GM21367 (cell line): ENCODE results near the gene SVBP.
"Not testable (repeated sequence)": the region's sequence is repeated elsewhere in the genome, so short reads cannot be mapped to it uniquely, and the experiment has no call there.

Source experiments
- ATAC-seq: cut with Tn5 transposase; IDR thresholded peaks from one replicate; pipeline ENCODE4 v1.9.1; 2021; ENCODE audit not compliant: unreplicated experiment

Gene SVBP

DNA sequence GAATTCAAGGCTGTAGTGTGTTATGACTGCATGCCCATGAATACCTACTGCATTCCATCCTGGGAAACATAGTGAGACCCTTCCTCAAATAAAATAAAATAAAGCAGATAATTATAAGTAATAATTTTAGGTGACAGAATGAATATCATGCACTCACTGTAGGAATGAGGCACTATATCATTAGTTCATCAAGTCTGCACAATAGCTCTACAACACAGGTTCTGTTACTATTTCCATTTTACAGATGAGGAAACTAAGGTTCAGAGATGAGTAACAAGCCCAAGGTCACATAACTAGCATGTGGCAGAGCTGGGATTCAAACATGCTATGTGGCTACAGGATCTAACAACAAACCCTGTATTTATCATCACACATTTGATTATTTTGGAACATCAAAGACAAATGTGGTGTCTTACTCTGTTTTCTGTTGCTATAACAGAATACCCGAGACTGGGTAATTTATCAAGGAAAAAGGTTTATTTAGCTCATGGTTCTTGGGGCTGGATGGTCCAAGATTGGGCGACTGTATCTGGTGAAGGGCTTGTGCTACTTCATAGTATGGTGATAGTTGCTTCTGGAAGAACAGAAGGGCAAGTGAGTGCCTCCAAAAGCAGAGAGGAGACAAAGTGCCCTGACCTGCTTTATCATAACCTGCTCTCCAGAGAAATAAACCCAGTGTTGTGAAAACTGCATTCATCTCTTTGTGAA lies 24.4 kb upstream of the SVBP start:
- no peak for ATAC-seq

DNA sequence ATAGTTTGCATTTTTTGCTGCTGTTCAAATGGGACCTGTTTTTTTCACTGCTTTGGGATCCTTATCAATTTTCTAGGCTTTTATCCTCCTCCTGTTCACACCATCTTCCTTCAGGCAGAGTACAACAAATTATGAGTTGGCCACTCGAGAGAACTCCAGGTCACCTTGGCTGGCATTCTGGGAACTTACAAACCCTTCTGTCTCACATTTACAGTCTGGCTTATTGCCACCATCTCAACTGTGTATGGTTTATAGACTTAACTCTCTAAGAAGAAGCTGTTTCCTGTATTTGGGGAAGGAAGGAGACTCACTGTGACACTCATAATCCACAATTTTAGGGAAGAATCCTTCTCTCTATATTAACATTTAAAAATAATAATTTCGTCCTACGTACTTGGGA lies 23.8 kb upstream of the SVBP start:
- ATAC-seq = no peak

DNA sequence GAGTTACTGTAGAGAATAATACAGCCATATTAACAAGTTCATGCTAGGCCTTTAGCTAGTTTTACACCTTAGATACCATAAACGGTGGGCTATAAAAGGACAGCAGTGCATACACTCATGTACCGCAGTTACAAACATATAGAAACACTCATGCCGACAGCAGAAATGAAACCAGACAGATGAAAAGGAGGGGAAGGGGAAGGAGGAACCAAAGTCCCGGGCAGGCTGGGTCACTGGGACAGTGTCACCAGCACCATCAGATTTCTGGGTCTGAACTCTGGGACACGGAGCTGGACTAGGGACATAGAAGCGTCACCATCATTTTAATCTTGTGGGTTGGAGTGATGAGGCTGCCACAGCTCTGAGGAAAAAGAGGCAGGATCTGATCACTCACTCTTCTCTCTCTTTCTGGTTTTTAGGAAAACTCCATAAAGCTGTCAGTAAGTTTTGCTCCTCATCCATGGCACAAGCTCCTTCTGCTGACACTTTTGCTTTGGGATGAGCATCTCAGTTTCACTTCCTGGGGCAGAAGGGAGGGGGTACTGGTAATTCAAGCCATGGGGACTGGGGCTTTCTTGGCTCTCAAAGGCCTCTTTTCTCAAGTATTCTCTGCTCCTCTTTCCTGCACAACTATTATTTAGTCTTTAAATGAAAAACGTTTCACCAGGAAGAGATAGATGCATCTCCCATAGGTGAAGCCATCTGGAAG lies 21.4 kb upstream of the SVBP start:
- no peak for ATAC-seq

DNA sequence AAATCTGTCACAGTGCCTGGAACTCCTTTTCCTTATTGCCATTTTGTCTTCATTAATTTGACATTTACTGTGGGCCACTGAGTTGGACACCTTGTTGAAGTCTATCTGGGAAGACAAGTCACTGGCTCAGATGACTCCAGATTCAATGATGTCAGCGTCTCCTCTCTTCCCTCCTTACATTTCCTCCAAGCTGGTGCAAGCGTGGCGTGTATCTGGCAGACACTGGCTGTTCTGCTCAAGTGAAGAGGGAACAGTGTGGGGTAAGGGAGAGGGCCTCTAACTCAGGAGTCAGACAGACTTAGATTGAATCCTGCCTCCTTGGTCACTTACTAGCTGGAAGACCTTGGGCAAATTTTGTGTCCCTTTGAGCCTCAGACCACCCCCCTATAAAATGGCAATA lies 20.5 kb upstream of the SVBP start:
- ATAC-seq = no peak

DNA sequence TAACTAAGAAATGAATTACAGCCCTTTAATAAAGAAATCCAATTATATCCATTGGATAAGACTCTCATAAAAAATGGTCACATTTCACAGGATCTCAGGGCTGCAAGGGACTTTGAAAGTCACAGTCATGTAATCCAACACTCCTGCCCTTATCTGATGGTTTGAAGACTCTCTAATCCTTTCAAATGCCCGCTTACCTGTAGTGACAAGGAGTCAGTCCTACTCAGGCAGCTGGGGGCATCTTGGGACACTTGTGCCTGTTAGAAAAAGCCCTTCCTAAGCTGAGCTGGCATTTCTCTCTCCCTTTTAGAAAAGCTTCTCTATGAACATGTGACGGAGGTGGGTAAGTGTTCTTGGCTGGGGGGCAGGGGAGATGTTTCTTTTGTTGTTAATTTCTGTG lies 18.2 kb upstream of the SVBP start:
- ATAC-seq = no peak

DNA sequence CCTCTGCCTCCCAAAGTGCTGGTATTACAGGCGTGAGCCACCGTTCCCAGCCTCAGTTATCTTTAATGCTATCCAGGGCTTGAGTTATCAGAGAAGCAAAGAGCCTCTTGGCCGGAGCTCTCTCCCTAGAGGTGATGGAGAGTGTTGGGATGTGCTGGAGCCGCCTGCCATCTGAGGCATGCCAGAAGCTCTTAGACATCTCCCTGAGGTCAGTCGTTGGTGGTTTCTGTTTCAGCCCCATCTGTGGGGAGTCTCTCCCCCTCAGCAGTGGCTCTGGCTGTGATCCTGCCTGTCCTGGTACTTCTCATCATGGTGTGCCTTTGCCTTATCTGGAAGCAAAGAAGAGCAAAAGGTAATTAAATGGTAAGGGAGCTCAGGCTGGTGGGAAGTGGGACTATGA lies 17.6 kb upstream of the SVBP start:
- no peak for ATAC-seq

DNA sequence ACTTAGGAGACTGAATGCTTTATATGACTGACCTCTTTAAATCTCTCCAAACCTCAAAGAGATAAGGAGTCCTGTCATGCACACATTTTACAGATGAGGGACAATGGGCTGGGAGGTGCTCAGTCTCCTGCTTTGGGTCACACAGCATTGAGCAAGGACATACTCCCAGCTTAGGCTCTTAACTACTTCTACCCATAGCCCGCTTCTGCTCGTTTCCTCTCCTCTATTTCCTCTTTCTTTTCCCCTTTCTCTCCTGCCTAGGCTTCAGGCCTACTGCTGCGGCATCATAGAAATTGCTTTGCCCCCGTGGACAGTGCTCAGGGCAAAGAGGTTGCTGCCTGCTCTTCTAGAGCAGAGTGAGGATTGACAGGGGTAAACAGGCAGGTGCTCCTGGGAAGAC lies 16.8 kb upstream of the SVBP start:
- ATAC-seq = no peak

DNA sequence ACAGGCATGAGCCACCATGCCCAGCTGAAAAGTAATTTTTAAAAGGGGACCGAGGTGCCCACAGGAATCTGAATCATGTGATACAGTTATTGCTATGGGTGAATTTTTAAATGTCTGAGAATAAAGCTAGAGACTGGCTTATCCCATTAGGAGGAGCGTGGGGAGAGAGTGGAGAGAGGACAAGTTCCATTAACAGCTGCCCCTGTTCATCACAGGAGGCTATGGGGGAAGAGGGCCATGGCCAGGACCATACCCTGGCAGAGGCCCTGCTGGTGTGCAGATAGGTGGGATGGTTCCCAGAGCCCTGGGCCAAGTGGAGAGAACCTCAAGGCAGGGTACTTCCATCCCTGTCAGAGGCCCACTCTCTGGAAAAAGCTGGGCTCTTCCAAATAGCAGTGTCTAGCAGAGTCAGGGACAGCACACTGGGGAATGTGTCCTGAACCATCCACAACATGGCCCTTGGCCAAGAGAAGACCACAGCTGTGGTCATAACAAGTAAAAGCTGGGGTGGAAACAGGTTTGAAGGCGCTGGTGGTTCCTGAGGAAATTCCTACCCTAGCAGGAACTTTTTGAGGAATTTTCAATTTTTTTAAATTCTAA lies 15.5 kb upstream of the SVBP start:
- ATAC-seq = no peak

DNA sequence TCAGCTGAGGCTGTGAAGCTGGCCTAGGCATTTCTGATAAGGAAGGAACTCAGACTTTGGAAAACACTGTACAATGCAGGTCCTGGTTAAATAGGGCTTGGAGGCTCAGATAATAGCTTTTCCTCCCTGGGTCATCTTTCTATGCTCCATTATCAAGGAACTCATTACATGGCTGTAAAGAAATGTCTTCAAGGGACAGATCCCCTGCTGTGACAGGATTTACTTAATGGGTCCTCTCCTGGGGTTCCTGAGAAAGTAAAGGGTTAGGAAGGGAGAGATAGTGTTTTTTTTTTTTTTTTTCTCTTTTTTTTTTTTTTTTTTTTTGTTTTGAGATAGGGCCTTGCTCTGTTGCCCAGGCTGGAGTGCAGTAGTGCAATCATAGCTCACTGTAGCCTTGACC lies 14.1 kb upstream of the SVBP start:
- no peak for ATAC-seq

DNA sequence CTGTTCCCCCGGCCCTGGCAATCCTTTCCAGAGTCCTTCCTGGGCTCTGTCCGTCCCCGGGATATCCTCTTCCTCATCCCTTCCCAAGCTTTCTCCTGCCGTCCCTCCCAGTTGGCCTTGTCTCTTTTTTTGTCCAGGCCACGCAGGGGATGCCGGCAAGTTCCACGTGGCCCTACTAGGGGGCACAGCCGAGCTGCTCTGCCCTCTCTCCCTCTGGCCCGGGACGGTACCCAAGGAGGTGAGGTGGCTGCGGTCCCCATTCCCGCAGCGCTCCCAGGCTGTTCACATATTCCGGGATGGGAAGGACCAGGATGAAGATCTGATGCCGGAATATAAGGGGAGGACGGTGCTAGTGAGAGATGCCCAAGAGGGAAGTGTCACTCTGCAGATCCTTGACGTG lies 13.4 kb upstream of the SVBP start:
- no peak for ATAC-seq

DNA sequence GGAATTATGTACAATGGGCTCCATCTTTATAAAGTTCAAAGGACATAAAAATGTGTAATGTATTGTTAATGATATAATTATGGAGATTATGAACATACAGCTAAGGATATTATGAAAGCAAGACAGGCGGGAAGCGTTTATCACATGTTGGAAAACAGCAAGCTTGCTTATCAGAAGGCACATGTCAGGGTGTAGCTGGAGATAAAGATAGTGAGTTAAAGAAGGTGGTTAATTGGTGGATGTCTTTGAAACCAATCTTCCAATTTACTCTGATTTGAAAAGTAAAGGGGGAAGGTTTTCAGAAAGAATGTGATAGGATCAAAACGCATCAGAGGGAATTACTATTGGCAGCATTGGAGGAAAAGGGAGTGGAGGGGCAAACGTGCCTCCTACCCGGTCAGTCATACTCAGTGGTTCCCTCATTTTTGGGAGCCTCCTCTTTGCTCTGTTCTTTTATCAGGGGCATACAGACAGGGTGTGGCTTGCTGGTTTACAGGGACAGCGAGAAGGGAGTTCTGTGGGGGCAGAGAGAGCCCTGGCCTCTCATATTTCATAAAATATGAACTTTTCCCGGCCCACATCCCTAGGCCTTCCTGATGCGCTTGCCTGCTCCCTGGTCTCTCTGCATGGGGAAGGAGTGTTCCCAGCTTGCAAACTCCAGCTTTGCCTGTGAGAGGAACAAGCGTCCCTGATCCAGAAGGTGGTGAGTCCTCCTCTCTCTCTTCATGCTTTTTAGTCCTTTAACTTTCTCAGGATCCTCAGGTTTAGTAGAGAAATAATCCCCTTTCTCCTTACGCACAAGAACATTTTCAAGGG lies 8.0 kb upstream of the SVBP start:
- ATAC-seq = no peak

DNA sequence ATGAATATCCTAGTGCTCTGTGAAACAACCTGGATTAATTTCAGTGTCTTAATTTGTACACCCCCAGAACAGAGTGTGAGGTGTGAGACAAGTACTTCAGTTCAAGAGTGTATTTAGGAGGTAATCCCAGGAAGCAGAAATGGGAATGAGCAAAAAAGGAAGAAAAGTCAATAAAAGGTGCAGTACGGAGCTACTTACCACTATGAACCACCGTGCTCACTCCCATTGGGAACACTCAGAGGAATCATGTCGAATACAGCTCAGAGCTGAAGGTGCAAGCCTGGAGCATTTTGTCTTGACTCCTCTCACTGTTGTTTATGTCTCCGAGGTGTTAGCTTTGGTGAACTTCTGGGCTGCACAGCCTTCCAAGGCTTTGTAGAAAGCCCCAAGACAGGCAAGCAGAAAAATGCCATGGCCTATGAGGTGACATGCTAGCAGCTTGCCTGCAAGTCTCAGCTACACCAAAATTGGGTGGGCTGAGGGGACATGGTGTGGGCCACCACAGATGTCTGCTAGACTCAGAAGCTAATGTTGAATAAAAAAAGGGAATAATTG lies 7.4 kb upstream of the SVBP start:
- ATAC-seq = no peak

DNA sequence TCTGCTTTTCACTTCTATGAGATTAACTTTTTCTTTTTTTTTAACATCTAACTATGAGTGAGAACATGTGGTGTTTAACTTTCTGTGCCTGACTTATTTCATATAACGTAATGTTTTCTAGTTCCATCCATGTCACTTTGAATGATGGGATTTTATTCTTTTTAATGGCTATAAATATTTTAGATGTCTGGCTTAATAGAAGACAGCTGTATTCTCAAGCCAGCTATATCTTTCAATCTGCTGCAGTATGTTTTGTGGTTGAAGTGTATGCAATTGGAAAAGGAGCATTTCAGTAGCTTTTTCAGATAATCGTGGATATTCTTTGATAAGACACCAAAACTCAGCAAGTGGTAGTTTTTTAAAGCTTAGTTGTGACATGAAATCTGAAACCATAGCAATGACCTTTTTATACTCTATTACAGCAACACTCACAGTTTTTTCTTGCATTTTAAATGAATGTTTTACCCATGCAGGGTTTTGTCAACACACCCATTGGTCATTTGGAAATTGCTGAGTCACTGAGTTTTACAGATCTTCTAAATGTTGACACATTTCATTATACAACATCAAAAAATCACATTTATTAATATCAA lies 5.7 kb upstream of the SVBP start:
- ATAC-seq = no peak

DNA sequence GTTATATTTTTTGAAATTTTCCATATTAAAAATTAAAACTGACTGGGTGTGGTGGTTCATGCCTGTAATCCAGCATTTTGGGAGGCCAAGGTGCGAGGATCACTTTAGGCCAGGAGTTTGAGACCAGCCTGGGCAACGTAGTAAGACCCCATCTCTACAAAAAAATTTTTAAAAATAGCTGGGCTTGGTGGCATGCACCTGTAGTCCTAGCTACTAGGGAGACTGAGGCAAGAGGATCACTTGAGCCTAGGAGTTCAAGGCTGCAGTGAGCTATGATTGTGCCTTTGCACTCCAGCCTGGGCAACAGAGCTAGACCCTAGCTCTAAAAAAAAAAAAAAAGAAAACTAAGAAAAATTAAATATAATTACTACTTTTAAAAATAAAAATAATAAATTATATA lies 4.5 kb upstream of the SVBP start:
- no peak for ATAC-seq

DNA sequence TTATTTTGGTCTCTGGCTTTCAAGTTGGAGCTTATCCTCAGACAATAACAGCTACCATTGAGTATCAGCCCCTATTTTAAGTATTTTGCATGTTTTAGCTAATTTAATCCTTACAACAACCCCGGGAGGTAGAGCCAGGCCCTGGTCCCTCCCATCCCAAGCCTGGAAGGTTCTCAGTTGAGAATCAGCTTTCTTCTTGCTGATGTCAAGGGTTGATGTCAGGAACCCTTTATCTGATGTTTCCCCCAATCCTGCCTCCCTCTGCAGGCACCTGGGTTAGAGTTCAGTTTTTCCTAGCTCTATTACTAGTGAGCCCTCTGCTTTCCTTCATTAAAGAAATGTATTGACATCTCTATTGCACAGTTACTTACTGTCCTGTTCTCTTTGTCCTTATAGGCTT lies 3.6 kb upstream of the SVBP start:
- ATAC-seq = no peak

DNA sequence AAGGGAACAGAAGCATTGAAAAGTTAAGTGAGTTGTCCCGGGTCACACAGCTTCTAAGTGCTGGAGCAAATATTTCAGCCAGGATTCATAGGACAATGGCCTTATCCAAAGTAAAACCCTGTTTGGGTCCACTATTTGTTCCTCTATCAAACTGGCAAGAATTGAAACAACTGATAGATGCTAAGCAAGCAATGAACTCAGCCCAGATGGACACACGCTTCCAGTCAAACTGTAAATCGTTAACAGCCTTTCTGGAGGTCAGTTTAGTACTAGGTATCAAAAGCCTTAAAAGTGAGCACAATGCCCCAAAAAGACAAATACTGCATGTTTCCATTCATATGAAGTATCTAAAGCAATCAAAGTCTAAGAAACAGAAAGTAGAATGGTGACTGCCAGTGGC lies 779 bp upstream of the SVBP start:
- ATAC-seq = no peak

DNA sequence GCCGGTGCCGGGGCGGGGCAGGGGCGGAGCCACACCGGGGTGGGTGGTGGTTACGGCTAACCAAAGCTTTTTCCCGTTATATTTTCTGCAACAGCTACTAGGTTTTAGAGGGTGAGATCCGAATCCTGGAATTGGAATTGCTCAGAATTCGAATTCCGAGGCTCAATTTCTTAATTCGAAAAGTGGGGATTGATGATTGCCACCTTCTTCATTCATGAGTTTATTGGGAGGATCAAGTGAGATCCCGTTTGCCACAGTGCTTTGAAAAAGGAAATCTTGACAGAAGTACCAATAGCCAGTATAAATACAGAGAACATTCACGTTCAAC lies 207 bp upstream of the SVBP start:
- no peak for ATAC-seq

DNA sequence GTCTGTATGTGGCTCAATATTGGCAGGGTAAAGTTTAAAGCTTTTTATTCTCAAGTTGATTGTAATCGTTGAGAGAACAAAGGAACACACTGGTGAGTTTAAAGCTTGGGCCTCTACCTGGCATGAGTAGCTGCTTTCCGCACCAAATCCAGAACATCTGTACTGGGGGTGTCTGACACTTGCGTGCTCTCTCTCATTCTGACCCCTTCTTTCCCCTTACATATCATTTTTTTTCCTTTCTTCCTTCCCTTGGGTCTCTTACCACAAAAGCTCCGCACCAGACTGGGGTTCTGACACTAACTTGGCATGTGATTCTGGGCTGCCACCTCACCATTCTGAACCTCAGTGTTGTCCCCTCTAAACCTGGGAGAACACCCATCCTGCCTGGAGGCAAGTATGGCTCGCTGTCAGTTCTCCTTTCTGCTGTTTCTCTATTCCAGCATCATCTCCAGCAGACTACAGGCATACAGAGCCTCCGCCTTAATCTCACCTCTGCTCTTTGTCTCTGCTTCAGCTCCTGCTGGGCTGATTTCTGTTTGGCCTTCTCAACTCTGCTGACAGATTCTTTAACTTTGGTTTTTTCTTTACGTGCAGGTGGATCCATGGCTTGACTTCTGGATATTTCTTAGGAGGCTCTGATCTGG lies 1.1 kb downstream of the SVBP start:
- no peak for ATAC-seq

DNA sequence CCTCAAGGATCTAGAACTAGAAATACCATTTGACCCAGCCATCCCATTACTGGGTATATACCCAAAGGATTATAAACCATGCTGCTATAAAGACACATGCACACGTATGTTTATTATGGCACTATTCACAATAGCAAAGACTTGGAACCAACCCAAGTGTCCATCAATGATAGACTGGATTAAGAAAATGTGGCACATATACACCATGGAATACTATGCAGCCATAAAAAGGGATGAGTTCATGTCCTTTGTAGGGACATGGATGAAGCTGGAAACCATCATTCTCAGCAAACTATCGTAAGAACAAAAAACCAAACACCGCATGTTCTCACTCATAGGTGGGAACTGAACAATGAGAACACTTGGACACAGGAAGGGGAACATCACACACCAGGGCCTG lies 2.4 kb downstream of the SVBP start:
- ATAC-seq = not testable (repeated sequence)

DNA sequence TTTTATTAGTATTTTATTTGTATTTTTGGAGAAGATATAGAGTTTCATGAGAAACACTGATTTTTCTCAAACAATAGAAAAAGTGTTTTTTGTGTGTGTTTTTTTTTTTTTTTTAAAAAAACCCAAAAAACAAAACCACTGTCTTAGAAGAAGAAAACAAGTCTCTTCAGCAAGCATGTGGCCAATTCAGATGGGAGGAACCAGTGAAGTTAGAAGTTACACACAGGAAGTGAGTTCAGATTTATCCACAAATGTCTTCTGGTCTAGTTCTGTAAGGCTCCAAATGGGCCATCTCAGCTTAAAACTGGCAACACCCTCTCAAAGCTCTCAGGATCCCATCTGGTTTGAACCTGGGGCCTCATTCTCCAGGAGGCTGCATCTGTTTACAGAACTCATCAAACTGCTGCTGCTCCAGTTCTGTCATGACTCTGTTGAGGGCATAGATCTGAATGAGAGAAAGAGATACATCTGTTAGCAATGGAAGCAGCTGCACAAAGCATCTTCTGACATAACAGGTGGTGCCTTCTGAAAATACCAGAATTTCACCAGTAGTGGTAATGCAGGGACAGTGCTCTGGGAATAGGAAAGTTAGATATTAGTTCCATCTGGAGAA lies 10.0 kb downstream of the SVBP start:
- ATAC-seq = no peak
